PC-3 (cell line): ENCODE measurements around the gene GRK3.
"Not testable (repeated sequence)": the region's sequence is repeated elsewhere in the genome, so short reads cannot be mapped to it uniquely, and the experiment has no call there.

Experiments used
- EZH2 ChIP-seq: fragments of 300-600 bp; sonication (generic); IDR thresholded peaks from one replicate; pipeline ENCODE4 v1.6.1; 2017; ENCODE audit warnings: antibody characterized with exemption, mild to moderate bottlenecking, low read length; ENCODE audit not compliant: unreplicated experiment
- TF ChIP-seq, protein P1 (sequence below): fragments of 300-600 bp; sonication (generic); conservative IDR thresholded peaks from 2 replicates; pipeline ENCODE4 v1.5.1; 2017; ENCODE audit warnings: antibody characterized with exemption, low read depth, mild to moderate bottlenecking, low read length

DNA sequence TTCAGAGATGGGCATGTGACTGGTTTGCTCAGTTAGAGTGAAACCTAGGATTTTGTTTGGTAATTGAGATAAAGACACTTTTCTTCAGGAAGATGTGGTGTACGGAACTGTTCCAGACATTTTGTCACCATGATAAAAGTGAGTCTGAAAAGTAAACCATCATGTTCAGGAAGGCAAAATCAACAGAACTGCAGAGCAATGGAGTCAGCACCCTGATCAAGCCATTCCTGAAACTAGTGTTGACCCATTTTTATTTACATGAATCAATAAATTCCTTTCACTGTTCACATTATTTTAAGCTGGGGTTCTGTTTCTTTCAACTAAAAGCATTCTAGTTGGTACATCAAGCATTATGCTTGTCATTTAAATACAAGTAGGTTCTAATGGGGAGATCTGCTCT, 35.4 kb upstream of the GRK3 start:
- TF ChIP-seq, protein P1, sequence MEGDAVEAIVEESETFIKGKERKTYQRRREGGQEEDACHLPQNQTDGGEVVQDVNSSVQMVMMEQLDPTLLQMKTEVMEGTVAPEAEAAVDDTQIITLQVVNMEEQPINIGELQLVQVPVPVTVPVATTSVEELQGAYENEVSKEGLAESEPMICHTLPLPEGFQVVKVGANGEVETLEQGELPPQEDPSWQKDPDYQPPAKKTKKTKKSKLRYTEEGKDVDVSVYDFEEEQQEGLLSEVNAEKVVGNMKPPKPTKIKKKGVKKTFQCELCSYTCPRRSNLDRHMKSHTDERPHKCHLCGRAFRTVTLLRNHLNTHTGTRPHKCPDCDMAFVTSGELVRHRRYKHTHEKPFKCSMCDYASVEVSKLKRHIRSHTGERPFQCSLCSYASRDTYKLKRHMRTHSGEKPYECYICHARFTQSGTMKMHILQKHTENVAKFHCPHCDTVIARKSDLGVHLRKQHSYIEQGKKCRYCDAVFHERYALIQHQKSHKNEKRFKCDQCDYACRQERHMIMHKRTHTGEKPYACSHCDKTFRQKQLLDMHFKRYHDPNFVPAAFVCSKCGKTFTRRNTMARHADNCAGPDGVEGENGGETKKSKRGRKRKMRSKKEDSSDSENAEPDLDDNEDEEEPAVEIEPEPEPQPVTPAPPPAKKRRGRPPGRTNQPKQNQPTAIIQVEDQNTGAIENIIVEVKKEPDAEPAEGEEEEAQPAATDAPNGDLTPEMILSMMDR: not testable (repeated sequence)
- TF ChIP-seq EZH2: not testable (repeated sequence)
